OCI-LY3 (cell line): ENCODE results near the gene DUSP10.

ENCODE experiments used
- CTCF ChIP-seq: fragments of 200-600, 300-600 bp; sonication (generic); IDR thresholded peaks from 2 replicates; pipeline ENCODE4 v1.5.1; 2014; ENCODE audit warnings: antibody characterized with exemption, low read length, low read depth
- EZH2phosphoT487 ChIP-seq: fragments of 200-600 bp; shearing (Covaris generic); IDR thresholded peaks from 2 replicates; pipeline ENCODE4 v1.6.1; 2018; ENCODE audit warnings: antibody characterized with exemption, mixed run types, low read depth

- TF ChIP-seq CTCF (no peak), EZH2phosphoT487 (no peak)
Measured at GRCh38 chr1:221743416-221744208, 1.7 kb upstream of the DUSP10 start.
